GM20000 (cell line): ENCODE data around the gene C4orf51.

Experiments
- DNase-seq: peaks from one replicate; pipeline ENCODE4 v3.0.0; 2012; ENCODE audit warnings: low spot score
- TF ChIP-seq, protein P1 (sequence below): IDR thresholded peaks from 2 replicates; pipeline ENCODE4 v1.5.1; 2012; ENCODE audit warnings: mild to moderate bottlenecking, control low read depth; ENCODE audit errors: extremely low read depth, missing control alignments

Gene C4orf51

DNA sequence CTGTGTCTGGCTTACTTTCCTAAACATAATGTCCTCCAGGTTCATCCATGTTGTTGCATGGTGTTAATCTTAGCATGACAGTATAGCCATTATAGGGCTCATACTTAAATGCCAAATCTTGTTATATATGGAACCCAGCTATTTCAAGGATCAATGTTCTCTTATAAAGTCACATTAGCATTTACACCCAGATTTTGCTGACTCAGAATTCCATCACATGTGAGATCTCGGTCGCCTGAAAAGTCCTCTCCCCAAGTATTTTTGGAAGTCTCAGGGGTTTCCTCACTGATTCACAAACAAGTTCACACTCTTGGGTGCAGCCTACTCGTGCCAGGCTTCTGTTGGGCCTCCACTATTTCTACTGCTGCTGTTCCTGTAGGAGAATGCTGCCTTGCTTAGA, 19.9 kb upstream of the C4orf51 start:
- TF ChIP-seq, protein P1, sequence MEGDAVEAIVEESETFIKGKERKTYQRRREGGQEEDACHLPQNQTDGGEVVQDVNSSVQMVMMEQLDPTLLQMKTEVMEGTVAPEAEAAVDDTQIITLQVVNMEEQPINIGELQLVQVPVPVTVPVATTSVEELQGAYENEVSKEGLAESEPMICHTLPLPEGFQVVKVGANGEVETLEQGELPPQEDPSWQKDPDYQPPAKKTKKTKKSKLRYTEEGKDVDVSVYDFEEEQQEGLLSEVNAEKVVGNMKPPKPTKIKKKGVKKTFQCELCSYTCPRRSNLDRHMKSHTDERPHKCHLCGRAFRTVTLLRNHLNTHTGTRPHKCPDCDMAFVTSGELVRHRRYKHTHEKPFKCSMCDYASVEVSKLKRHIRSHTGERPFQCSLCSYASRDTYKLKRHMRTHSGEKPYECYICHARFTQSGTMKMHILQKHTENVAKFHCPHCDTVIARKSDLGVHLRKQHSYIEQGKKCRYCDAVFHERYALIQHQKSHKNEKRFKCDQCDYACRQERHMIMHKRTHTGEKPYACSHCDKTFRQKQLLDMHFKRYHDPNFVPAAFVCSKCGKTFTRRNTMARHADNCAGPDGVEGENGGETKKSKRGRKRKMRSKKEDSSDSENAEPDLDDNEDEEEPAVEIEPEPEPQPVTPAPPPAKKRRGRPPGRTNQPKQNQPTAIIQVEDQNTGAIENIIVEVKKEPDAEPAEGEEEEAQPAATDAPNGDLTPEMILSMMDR, result no peak
- DNase-seq, result no peak

GRCh38 chr4:145663194-145663593, 16.8 kb upstream of the C4orf51 start:
- no peak for DNase-seq
- TF ChIP-seq, protein P1, result no peak

GRCh38 chr4:145665773-145666172, 14.2 kb upstream of the C4orf51 start:
- TF ChIP-seq, protein P1, result no peak
- DNase-seq, result no peak

- TF ChIP-seq, protein P1, result no peak
- DNase-seq, result no peak
These were observed 9.5 kb upstream of the C4orf51 start for GRCh38 chr4:145670422-145670821.

DNA sequence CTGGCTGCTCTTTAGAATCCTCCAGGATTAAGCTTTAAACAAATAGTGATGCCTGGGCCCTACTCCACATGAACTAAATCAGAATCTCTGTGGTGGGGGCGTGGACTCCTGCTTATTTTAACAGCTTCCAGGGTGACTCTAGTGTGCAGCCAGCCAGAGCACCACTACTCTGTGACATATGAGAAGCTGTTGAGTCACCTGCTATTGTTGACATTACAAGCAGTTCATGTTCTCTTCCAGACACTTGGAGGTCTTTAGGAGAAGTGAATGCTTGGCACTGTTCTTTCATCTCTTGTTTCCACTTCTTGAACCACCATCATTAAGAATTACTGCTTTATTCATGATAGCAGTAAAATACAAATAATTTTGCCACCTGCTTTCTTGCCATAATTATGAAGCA, 426 bp upstream of the C4orf51 start:
- TF ChIP-seq, protein P1, result no peak
- DNase-seq, result no peak

- DNase-seq, result no peak
- TF ChIP-seq, protein P1, result no peak
These were observed 956 bp downstream of the C4orf51 start for GRCh38 chr4:145680902-145681301.

DNA sequence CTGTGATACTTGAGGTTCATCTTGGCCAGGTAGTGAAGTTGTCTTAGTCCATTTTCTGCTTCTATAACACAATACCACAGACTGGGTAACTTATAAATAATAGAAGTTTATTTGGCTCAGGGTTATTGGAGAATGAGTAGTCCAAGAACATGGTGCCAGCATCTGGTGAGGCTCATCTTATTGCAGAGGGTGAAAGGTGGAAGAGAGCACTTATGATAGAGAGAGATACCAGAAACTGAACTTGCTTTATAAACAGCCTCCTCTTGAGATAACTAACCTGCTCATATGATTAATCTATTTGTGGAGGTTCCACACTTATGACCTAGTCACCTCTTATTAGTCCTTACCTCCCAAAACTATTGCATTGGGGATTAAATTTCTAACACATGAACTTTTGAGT, 1.6 kb downstream of the C4orf51 start:
- no peak for DNase-seq
- TF ChIP-seq, protein P1, result no peak

- DNase-seq, result no peak
- TF ChIP-seq, protein P1, result no peak
These were observed 2.0 kb downstream of the C4orf51 start for GRCh38 chr4:145681956-145682355.
